Neural cell (in vitro differentiated cells): ENCODE measurements around the gene YLPM1.

ENCODE experiments used
- EZH2 ChIP-seq: fragments of 200-600, 300-800 bp; shearing (Covaris generic), sonication (generic); IDR thresholded peaks from 2 replicates; pipeline ENCODE4 v1.6.1; 2014; ENCODE audit warnings: antibody characterized with exemption, low read length, borderline replicate concordance, mild to moderate bottlenecking; ENCODE audit not compliant: insufficient read depth, poor library complexity, severe bottlenecking
- MXI1 ChIP-seq: fragments of 450-650 bp; conservative IDR thresholded peaks from 2 replicates; pipeline ENCODE4 v1.6.1; 2014; ENCODE audit warnings: antibody characterized with exemption, mild to moderate bottlenecking; ENCODE audit not compliant: poor library complexity, severe bottlenecking
- POLR2AphosphoS5 ChIP-seq: IDR thresholded peaks from 2 replicates; pipeline ENCODE4 v1.6.1; 2012
- TAF1 ChIP-seq: IDR thresholded peaks from 2 replicates; pipeline ENCODE4 v1.6.1; 2012; ENCODE audit warnings: low read depth
- TF ChIP-seq, protein P1 (sequence below): fragments of 450-650 bp; IDR thresholded peaks from 2 replicates; pipeline ENCODE4 v1.5.1; 2014; ENCODE audit warnings: antibody characterized with exemption, mild to moderate bottlenecking, moderate library complexity; ENCODE audit not compliant: poor library complexity, severe bottlenecking

GRCh38 chr14:74838166-74838565, 75.0 kb downstream of the YLPM1 start:
- TF ChIP-seq EZH2 (no peak), POLR2AphosphoS5 (no peak), MXI1 (no peak), TAF1 (no peak)
- TF ChIP-seq, protein P1, sequence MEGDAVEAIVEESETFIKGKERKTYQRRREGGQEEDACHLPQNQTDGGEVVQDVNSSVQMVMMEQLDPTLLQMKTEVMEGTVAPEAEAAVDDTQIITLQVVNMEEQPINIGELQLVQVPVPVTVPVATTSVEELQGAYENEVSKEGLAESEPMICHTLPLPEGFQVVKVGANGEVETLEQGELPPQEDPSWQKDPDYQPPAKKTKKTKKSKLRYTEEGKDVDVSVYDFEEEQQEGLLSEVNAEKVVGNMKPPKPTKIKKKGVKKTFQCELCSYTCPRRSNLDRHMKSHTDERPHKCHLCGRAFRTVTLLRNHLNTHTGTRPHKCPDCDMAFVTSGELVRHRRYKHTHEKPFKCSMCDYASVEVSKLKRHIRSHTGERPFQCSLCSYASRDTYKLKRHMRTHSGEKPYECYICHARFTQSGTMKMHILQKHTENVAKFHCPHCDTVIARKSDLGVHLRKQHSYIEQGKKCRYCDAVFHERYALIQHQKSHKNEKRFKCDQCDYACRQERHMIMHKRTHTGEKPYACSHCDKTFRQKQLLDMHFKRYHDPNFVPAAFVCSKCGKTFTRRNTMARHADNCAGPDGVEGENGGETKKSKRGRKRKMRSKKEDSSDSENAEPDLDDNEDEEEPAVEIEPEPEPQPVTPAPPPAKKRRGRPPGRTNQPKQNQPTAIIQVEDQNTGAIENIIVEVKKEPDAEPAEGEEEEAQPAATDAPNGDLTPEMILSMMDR: no peak
